Measurements from ENCODE around the gene SLC6A9.

Gene SLC6A9

GRCh38 chr1:44008259-44008658, 23.0 kb downstream of the SLC6A9 start:
- no peak for TF ChIP-seq CTCF (IDR thresholded peaks at IDR 0.05)

- no peak; the same call in 1 of the 2 replicates for TF ChIP-seq CTCF (IDR thresholded peaks at IDR 0.05)
Observed at GRCh38 chr1:44002606-44003157, 28.6 kb downstream of the SLC6A9 start.

GRCh38 chr1:44002165-44002564, 29.1 kb downstream of the SLC6A9 start:
- no peak for TF ChIP-seq CTCF (IDR thresholded peaks at IDR 0.05)

- TF ChIP-seq CTCF (IDR thresholded peaks at IDR 0.05) = no peak
Observed at GRCh38 chr1:44000122-44000665, 31.1 kb downstream of the SLC6A9 start.

GRCh38 chr1:43999455-43999854, 31.8 kb downstream of the SLC6A9 start:
- TF ChIP-seq CTCF (IDR thresholded peaks at IDR 0.05) = no peak

GRCh38 chr1:43998000-43998378, 33.3 kb downstream of the SLC6A9 start:
- TF ChIP-seq CTCF (IDR thresholded peaks at IDR 0.05) = no peak

- TF ChIP-seq CTCF (IDR thresholded peaks at IDR 0.05) = no peak
Observed at GRCh38 chr1:43997295-43997999, 33.8 kb downstream of the SLC6A9 start.
